HG03039 (cell line): ENCODE data around the gene UCHL1.
"Not testable (repeated sequence)": the region's sequence is repeated elsewhere in the genome, so short reads cannot be mapped to it uniquely, and the experiment has no call there.

Experiments
- ATAC-seq: cut with Tn5 transposase; IDR thresholded peaks from one replicate; pipeline ENCODE4 v1.9.1; 2021; ENCODE audit warnings: mild to moderate bottlenecking, moderate library complexity; ENCODE audit not compliant: unreplicated experiment

The UCHL1 gene

GRCh38 chr4:41287852-41288251, 31.1 kb downstream of the UCHL1 start:
- no peak for ATAC-seq

GRCh38 chr4:41288254-41288653, 31.5 kb downstream of the UCHL1 start:
- no peak for ATAC-seq

GRCh38 chr4:41290479-41290878, 33.8 kb downstream of the UCHL1 start:
- ATAC-seq, result no peak

DNA sequence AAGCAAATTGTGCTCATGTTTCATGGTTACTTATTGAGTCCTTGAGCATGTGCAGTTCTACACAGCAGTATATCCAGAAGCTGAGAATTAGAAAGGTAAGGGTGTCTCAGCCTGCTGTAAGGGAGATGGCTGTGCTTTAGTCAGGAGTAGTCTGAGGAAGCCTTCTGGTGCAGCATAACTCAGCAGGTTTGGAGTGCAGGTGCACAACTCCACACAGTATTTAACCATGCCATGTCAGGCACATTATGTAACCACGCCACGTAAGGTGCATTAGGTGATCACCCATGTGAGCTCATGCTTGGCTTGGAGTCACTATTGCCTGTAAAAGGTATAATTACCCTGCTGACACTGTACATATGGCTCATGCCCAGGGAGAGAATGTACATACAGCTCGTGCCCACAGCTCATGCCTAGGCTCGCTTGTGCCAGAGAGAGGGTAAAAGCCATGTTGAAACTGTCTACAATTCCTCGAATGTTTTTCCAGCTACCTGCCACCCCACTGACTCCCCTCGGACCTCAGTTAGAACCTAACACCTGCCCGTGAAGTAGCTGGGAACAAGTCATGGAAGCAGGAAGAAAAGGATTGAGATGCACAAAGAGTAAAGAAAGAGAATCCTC, 37.8 kb downstream of the UCHL1 start:
- no peak for ATAC-seq

GRCh38 chr4:41296995-41297394, 40.3 kb downstream of the UCHL1 start:
- no peak for ATAC-seq

- no peak for ATAC-seq
Observed at GRCh38 chr4:41297832-41298231, 41.1 kb downstream of the UCHL1 start.

- no peak for ATAC-seq
Observed at GRCh38 chr4:41299486-41299885, 42.8 kb downstream of the UCHL1 start.

- no peak for ATAC-seq
Observed at GRCh38 chr4:41301137-41301536, 44.4 kb downstream of the UCHL1 start.

GRCh38 chr4:41303372-41304118, 46.8 kb downstream of the UCHL1 start:
- ATAC-seq, result no peak

DNA sequence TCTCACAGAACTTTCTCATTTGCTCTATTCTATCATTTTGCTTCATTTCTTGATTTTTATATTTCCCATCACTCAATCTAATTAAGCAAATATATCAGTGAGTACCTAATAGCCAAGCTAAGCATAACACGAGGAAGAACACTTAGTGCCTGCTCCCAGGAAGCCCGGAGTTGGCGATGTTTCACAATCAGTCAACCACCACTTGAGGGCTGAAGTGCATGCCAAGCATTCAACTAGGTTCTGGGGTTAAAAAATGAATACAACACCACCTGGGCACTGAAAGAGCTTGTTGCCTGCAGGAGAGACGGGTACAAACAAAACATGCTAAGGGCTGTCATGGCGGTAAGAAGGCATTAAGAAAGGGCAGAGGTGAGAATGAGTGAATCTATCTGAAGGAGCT, 47.5 kb downstream of the UCHL1 start:
- ATAC-seq, result no peak

DNA sequence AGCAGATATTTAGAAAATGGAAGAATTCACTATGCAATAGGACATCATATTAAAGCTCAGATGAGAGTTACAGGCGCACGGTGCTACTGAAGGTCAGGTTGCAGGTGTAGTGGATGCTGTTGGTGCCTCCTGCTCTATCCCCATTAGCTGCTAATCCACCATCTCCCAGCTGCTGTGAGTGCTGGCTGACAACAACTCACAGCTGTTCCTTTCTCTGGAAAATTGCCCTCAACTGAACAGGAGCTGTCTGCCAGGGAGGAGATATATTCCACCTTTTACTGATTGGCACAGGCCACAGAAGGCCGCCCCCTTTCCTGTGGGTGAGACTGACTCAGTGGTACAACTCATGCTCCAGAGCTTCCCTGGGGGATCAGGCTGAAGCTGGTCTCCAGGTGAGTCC, 48.7 kb downstream of the UCHL1 start:
- ATAC-seq, result no peak

DNA sequence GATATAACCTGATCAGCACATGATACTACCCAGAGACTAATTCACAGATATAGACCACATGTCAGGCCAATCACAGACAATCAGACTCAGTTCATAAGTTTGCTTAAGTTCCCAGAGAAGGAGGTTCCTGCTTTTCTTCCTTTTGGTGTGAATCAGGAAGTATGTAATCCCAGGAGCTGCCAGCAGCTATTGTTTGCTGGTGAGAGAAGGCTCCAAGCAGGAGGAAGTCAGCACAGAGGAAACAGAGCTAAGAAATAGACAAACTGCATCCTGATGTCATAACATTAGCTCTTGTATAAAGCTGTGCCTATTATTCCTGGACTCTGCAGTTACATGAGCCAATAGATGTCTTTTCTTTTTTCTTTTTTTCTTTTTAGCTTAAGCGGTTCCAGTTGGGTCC, 50.9 kb downstream of the UCHL1 start:
- ATAC-seq, result no peak

GRCh38 chr4:41308398-41308797, 51.7 kb downstream of the UCHL1 start:
- no peak for ATAC-seq

DNA sequence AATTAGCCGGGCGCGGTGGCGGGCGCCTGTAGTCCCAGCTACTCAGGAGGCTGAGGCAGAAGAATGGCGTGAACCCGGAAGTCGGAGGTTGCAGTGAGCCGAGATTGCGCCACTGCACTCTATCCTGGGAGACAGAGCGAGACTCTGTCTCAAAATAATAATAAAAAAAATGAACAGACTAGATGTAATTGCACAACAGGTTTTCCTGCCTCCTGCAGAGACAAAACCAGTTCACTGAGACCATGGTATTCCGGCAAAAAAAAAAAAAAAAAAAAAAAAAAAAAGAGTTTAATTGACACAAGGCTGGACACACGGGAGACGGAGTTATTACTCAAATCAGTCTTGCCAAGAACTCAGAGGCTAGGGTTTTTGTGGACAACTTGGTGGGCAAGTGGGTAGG, 58.7 kb downstream of the UCHL1 start:
- not testable (repeated sequence) for ATAC-seq

GRCh38 chr4:41315862-41316261, 59.1 kb downstream of the UCHL1 start:
- ATAC-seq, result no peak
